CD4-positive, alpha-beta T cell treated with Interleukin-15 for 1 hour (primary cell): ENCODE results near the gene FUT6.

Source experiments
- DNase-seq: peaks from one replicate; pipeline ENCODE4 v3.0.0-alpha.2; 2020

FUT6 gene

GRCh38 chr19:5827891-5828660 is 11.4 kb downstream of the FUT6 start:
- DNase-seq: peak; percentile 94

GRCh38 chr19:5827342-5827890 is 12.1 kb downstream of the FUT6 start:
- DNase-seq: no peak

GRCh38 chr19:5826531-5827341 is 12.8 kb downstream of the FUT6 start:
- DNase-seq: peak; percentile 32

- DNase-seq: no peak
Measured at GRCh38 chr19:5825178-5825577, 14.3 kb downstream of the FUT6 start.

GRCh38 chr19:5824751-5825150 is 14.8 kb downstream of the FUT6 start:
- DNase-seq: no peak

- no peak for DNase-seq
Measured at GRCh38 chr19:5823579-5824281, 15.8 kb downstream of the FUT6 start.

- no peak for DNase-seq
Measured at GRCh38 chr19:5822181-5822844, 17.2 kb downstream of the FUT6 start.

- no peak for DNase-seq
Measured at GRCh38 chr19:5821521-5822180, 17.9 kb downstream of the FUT6 start.

- no peak for DNase-seq
Measured at GRCh38 chr19:5820785-5821184, 18.7 kb downstream of the FUT6 start.

- DNase-seq: no peak
Measured at GRCh38 chr19:5818594-5818993, 20.9 kb downstream of the FUT6 start.

- DNase-seq: no peak
Measured at GRCh38 chr19:5817218-5817617, 22.3 kb downstream of the FUT6 start.

- DNase-seq: no peak
Measured at GRCh38 chr19:5814852-5815246, 24.7 kb downstream of the FUT6 start.

GRCh38 chr19:5814123-5814851 is 25.2 kb downstream of the FUT6 start:
- DNase-seq: no peak

- DNase-seq: no peak
Measured at GRCh38 chr19:5811117-5811516, 28.4 kb downstream of the FUT6 start.

GRCh38 chr19:5809469-5809868 is 30.0 kb downstream of the FUT6 start:
- no peak for DNase-seq

GRCh38 chr19:5809053-5809452 is 30.4 kb downstream of the FUT6 start:
- DNase-seq: no peak

GRCh38 chr19:5808120-5808816 is 31.2 kb downstream of the FUT6 start:
- no peak for DNase-seq

- DNase-seq: no peak
Measured at GRCh38 chr19:5806905-5807304, 32.6 kb downstream of the FUT6 start.

- no peak for DNase-seq
Measured at GRCh38 chr19:5806133-5806489, 33.4 kb downstream of the FUT6 start.

- peak; percentile 54 for DNase-seq
Measured at GRCh38 chr19:5805462-5806132, 33.9 kb downstream of the FUT6 start.
